Measurements from ENCODE around the gene SPTBN1.

DNA sequence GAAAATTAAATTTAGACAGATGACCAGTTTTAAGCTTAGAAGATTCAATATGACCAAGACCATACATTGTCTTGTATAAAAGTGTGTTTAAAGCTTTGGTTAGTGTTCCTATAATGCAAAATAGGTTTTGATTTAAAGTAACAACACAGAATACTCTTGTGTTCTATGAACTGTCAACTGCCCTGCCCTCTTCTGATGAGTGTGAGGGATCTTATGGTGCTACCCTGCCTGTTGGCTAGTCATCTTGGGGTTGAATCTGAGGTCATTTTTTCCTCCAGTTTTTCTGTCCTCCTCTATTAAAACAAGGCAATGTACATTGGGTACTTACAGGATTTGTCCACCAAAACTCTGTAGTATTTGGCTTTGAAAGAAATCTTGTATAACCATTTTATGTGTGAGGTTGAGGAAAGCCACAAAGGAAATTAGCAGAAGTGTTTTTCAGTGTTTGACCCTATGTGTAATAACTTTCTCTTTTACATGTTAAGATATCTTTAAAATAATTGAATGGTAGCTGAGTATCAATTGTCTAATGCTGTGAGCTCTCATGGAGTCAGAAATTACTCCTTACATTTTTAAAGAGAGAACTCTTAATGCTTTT lies 129.1 kb downstream of the SPTBN1 start:
- TF ChIP-seq, protein P1, sequence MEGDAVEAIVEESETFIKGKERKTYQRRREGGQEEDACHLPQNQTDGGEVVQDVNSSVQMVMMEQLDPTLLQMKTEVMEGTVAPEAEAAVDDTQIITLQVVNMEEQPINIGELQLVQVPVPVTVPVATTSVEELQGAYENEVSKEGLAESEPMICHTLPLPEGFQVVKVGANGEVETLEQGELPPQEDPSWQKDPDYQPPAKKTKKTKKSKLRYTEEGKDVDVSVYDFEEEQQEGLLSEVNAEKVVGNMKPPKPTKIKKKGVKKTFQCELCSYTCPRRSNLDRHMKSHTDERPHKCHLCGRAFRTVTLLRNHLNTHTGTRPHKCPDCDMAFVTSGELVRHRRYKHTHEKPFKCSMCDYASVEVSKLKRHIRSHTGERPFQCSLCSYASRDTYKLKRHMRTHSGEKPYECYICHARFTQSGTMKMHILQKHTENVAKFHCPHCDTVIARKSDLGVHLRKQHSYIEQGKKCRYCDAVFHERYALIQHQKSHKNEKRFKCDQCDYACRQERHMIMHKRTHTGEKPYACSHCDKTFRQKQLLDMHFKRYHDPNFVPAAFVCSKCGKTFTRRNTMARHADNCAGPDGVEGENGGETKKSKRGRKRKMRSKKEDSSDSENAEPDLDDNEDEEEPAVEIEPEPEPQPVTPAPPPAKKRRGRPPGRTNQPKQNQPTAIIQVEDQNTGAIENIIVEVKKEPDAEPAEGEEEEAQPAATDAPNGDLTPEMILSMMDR (IDR thresholded peaks at IDR 0.05): no peak
- TF ChIP-seq POLR2A (IDR thresholded peaks at IDR 0.05): no peak

Measured in uterus (tissue), 2 donors.